Liver (tissue), 9 donors: ENCODE data around the gene HIKESHI. TPM values are rescaled to one million over a fixed set of nuclear protein-coding genes. Genes with fewer than 3 reads are reported as not detected.

ENCODE experiments used
- DNase-seq: peaks from one replicate; pipeline ENCODE4 v3.0.0-alpha.2; 2017; ENCODE audit warnings: low spot score
- H3K27ac ChIP-seq, 2 donors: one replicate each; pipeline ENCODE4 v1.7.0; 2013; ENCODE audit warnings: inconsistent platforms in 2 of 2, low read length in 2 of 2, control low read depth in 1 of 2, low read depth in 1 of 2, mild to moderate bottlenecking in 1 of 2
- H3K27me3 ChIP-seq, 4 donors: one replicate each; pipeline versions ENCODE4 v1.6.1 to v1.7.0; 2013; ENCODE audit warnings: low read length in 3 of 4, inconsistent platforms in 1 of 4, mild to moderate bottlenecking in 1 of 4, moderate library complexity in 1 of 4; ENCODE audit not compliant: control insufficient read depth in 4 of 4, insufficient read depth in 4 of 4
- H3K36me3 ChIP-seq, 4 donors: one replicate each; pipeline versions ENCODE4 v1.6.1 to v1.7.0; 2013; ENCODE audit warnings: low read length in 3 of 4, mild to moderate bottlenecking in 3 of 4, low read depth in 1 of 4, moderate library complexity in 1 of 4; ENCODE audit not compliant: control insufficient read depth in 4 of 4, insufficient read depth in 3 of 4
- H3K4me1 ChIP-seq, 4 donors: one replicate each; pipeline versions ENCODE4 v1.6.1 to v1.7.0; 2013; ENCODE audit warnings: low read length in 3 of 4, mild to moderate bottlenecking in 3 of 4, moderate library complexity in 1 of 4; ENCODE audit not compliant: control insufficient read depth in 4 of 4, insufficient read depth in 4 of 4
- H3K4me3 ChIP-seq, 3 donors: one replicate each; pipeline versions ENCODE4 v1.6.1 to v1.7.0; 2013; ENCODE audit warnings: low read length in 3 of 3, control low read depth in 1 of 3, low read depth in 1 of 3, mild to moderate bottlenecking in 1 of 3
- H3K9ac ChIP-seq, 2 donors: one replicate each; pipeline ENCODE4 v1.7.0; 2013; ENCODE audit warnings: low read length in 2 of 2, mild to moderate bottlenecking in 2 of 2, moderate library complexity in 2 of 2, control low read depth in 1 of 2, low read depth in 1 of 2
- H3K9me3 ChIP-seq, 4 donors: one replicate each; pipeline versions ENCODE4 v1.6.1 to v1.7.0; 2013; ENCODE audit warnings: low read length in 3 of 4; ENCODE audit not compliant: control insufficient read depth in 4 of 4
- EGR1 ChIP-seq, 2 donors: IDR thresholded peaks; 2 replicates each; pipeline ENCODE4 v1.6.1; 2016 to 2018; ENCODE audit warnings: antibody characterized with exemption in 2 of 2, low read depth in 2 of 2
- FOXA1 ChIP-seq: IDR thresholded peaks from 2 replicates; pipeline ENCODE4 v1.6.1; 2016; ENCODE audit warnings: antibody characterized with exemption
- FOXA2 ChIP-seq: IDR thresholded peaks from 2 replicates; pipeline ENCODE4 v1.6.1; 2016; ENCODE audit warnings: antibody characterized with exemption
- GABPA ChIP-seq, 2 donors: IDR thresholded peaks in 1 of 2; conservative IDR thresholded peaks in 1 of 2; 2 replicates each; pipeline ENCODE4 v1.6.1; 2016; ENCODE audit warnings: antibody characterized with exemption in 2 of 2, mild to moderate bottlenecking in 1 of 2, moderate library complexity in 1 of 2
- HNF4A ChIP-seq, 2 donors: conservative IDR thresholded peaks; 2 replicates each; pipeline ENCODE4 v1.6.1; 2016; ENCODE audit warnings: antibody characterized with exemption in 2 of 2, mild to moderate bottlenecking in 2 of 2
- HNF4G ChIP-seq: IDR thresholded peaks from 2 replicates; pipeline ENCODE4 v1.6.1; 2016; ENCODE audit warnings: antibody characterized with exemption
- JUND ChIP-seq, 2 donors: IDR thresholded peaks; 2 replicates each; pipeline ENCODE4 v1.6.1; 2016; ENCODE audit warnings: antibody characterized with exemption in 2 of 2
- NR2F2 ChIP-seq: IDR thresholded peaks from 2 replicates; pipeline ENCODE4 v1.6.1; 2016; ENCODE audit warnings: antibody characterized with exemption
- RAD21 ChIP-seq, 2 donors: IDR thresholded peaks; 2 replicates each; pipeline ENCODE4 v1.6.1; 2016; ENCODE audit warnings: antibody characterized with exemption in 2 of 2, mild to moderate bottlenecking in 2 of 2
- RXRA ChIP-seq, 2 donors: IDR thresholded peaks; 2 replicates each; pipeline ENCODE4 v1.6.1; 2017 to 2018; ENCODE audit warnings: antibody characterized with exemption in 2 of 2, mild to moderate bottlenecking in 1 of 2
- SP1 ChIP-seq: IDR thresholded peaks from 2 replicates; pipeline ENCODE4 v1.6.1; 2018; ENCODE audit warnings: antibody characterized with exemption, mild to moderate bottlenecking
- TAF1 ChIP-seq: conservative IDR thresholded peaks from 2 replicates; pipeline ENCODE4 v1.6.1; 2016; ENCODE audit warnings: antibody characterized with exemption, mild to moderate bottlenecking
- YY1 ChIP-seq: IDR thresholded peaks from 2 replicates; pipeline ENCODE4 v1.6.1; 2016; ENCODE audit warnings: antibody characterized with exemption, mild to moderate bottlenecking
- WGBS: extraction: QIAGEN DNeasy Blood & Tissue Kit; methylation state at CpG from one replicate; pipeline ENCODE4 v1.1.7; 2013; 5-methylcytosine and 5-hydroxymethylcytosine counted together
- polyA plus RNA-seq, 2 donors: library from polyadenylated mRNA; stranded (reverse) in 1 of 2; unstranded in 1 of 2; fragments of 200-250 nt in 1 of 2; fragments of >200 nt in 1 of 2; fragmentation: Nextera tagmentation in 1 of 2; extraction: Ambion mirVana in 1 of 2; gene quantifications; one replicate each; pipeline versions ENCODE4 v1.2.1 to v1.2.3, GENCODE V29; 2013 to 2015
- total RNA-seq, 2 donors: library from RNA; depleted of rRNA; stranded (reverse); fragments of >200 nt; gene quantifications; one replicate each; pipeline ENCODE4 v1.2.3, GENCODE V29; 2014
- TF ChIP-seq, protein P1 (sequence below): IDR thresholded peaks from 2 replicates; pipeline ENCODE4 v1.6.1; 2016; ENCODE audit warnings: antibody characterized with exemption
- TF ChIP-seq, protein P2 (sequence below): IDR thresholded peaks from 2 replicates; pipeline ENCODE4 v1.6.1; 2016; ENCODE audit warnings: antibody characterized with exemption, mild to moderate bottlenecking
- TF ChIP-seq, protein P3 (sequence below): fragments of 150-350 bp; IDR thresholded peaks from 2 replicates; pipeline ENCODE4 v1.5.1; 2017; ENCODE audit warnings: improper control_type of control experiment, low read depth, low read length; ENCODE audit not compliant: missing input control
- TF ChIP-seq, protein P4 (sequence below): IDR thresholded peaks from 2 replicates; pipeline ENCODE4 v1.6.1; 2016; ENCODE audit warnings: antibody characterized with exemption
- TF ChIP-seq, protein P5 (sequence below): IDR thresholded peaks from 2 replicates; pipeline ENCODE4 v1.6.1; 2016; ENCODE audit warnings: antibody characterized with exemption
- donor health status: healthy.
- donor health status: healthy.
- donor health status: healthy.
- donor health status: healthy.
- donor health status: healthy.

HIKESHI gene
- total and polyA plus RNA-seq, 4 donors: 13.3 to 23.3 (median 20.3) TPM

DNA sequence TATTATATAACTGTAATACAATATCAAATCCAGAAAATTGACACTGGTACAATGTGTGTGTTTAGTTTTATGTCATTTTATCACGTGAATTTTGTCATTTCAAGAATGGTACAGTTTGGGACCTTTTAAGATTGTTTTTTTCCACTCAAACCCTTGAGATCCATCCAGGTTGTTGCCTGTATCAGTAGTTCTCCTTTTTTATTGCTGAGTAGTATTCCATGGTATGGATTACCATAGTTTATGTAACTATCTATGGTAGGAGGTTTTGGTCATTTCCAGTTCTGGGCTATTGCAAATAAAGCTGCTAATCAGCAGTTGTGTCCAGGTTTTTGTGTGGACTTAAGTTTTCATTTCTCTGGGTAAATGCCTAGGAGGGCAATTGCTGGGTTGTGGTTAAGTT, 32.4 kb upstream of the HIKESHI start:
- Histone ChIP-seq H3K36me3 (peaks cover 0 to 16% (median 4%) of the 10 kb centered on the region in 4 donors), H3K9me3 (no peaks in the 10 kb centered on the region), H3K9ac (no peak overlapping the region), H3K27me3 (no peaks in the 10 kb centered on the region), H3K27ac (no peak overlapping the region), H3K4me1 (no peaks in the 10 kb centered on the region), H3K4me3 (no peak overlapping the region)
- TF ChIP-seq RXRA (IDR thresholded peaks at IDR 0.05) (no peak), SP1 (no peak), YY1 (no peak), FOXA1 (no peak), NR2F2 (no peak), EGR1 (IDR thresholded peaks at IDR 0.05; ENCODE audit: low read depth in 2 of 2) (no peak)
- TF ChIP-seq, protein P1, sequence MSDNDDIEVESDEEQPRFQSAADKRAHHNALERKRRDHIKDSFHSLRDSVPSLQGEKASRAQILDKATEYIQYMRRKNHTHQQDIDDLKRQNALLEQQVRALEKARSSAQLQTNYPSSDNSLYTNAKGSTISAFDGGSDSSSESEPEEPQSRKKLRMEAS: no peak
- TF ChIP-seq, protein P2, sequence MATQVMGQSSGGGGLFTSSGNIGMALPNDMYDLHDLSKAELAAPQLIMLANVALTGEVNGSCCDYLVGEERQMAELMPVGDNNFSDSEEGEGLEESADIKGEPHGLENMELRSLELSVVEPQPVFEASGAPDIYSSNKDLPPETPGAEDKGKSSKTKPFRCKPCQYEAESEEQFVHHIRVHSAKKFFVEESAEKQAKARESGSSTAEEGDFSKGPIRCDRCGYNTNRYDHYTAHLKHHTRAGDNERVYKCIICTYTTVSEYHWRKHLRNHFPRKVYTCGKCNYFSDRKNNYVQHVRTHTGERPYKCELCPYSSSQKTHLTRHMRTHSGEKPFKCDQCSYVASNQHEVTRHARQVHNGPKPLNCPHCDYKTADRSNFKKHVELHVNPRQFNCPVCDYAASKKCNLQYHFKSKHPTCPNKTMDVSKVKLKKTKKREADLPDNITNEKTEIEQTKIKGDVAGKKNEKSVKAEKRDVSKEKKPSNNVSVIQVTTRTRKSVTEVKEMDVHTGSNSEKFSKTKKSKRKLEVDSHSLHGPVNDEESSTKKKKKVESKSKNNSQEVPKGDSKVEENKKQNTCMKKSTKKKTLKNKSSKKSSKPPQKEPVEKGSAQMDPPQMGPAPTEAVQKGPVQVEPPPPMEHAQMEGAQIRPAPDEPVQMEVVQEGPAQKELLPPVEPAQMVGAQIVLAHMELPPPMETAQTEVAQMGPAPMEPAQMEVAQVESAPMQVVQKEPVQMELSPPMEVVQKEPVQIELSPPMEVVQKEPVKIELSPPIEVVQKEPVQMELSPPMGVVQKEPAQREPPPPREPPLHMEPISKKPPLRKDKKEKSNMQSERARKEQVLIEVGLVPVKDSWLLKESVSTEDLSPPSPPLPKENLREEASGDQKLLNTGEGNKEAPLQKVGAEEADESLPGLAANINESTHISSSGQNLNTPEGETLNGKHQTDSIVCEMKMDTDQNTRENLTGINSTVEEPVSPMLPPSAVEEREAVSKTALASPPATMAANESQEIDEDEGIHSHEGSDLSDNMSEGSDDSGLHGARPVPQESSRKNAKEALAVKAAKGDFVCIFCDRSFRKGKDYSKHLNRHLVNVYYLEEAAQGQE: no peak
- DNase-seq: no peak
- WGBS: 92% methylated on average over 1 of the region's 1 CpG

DNA sequence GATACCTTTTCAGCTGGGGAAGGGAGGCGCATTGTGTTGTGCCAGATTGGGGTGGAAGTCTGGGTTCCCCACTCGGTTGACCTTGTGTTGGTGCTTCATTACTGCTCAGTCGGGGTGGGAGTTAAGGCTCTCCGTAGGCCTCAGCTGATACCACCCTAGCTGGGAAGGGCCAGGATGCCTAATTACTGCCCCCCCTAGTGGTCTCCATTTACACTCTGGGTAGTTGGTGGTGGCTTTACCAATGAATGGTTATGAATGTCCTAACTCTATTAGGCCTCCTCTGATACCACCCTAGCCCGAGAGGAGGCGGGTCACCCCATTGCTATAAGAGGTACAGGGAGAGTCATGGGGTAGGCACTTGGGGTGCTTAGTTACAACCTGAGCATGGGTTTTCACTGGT, 27.5 kb upstream of the HIKESHI start:
- TF ChIP-seq HNF4G (no peak), GABPA (IDR thresholded peaks at IDR 0.05 in 1 of 2, conservative IDR thresholded peaks at IDR 0.05 in 1 of 2) (no peak), SP1 (no peak), RAD21 (IDR thresholded peaks at IDR 0.05) (no peak), EGR1 (IDR thresholded peaks at IDR 0.05; ENCODE audit: low read depth in 2 of 2) (no peak), JUND (IDR thresholded peaks at IDR 0.05) (no peak), NR2F2 (no peak), TAF1 (no peak), HNF4A (conservative IDR thresholded peaks at IDR 0.05) (no peak), FOXA2 (no peak), YY1 (no peak), RXRA (IDR thresholded peaks at IDR 0.05) (no peak), FOXA1 (no peak)
- TF ChIP-seq, protein P2: no peak
- TF ChIP-seq, protein P3, sequence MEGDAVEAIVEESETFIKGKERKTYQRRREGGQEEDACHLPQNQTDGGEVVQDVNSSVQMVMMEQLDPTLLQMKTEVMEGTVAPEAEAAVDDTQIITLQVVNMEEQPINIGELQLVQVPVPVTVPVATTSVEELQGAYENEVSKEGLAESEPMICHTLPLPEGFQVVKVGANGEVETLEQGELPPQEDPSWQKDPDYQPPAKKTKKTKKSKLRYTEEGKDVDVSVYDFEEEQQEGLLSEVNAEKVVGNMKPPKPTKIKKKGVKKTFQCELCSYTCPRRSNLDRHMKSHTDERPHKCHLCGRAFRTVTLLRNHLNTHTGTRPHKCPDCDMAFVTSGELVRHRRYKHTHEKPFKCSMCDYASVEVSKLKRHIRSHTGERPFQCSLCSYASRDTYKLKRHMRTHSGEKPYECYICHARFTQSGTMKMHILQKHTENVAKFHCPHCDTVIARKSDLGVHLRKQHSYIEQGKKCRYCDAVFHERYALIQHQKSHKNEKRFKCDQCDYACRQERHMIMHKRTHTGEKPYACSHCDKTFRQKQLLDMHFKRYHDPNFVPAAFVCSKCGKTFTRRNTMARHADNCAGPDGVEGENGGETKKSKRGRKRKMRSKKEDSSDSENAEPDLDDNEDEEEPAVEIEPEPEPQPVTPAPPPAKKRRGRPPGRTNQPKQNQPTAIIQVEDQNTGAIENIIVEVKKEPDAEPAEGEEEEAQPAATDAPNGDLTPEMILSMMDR: no peak
- TF ChIP-seq, protein P4, sequence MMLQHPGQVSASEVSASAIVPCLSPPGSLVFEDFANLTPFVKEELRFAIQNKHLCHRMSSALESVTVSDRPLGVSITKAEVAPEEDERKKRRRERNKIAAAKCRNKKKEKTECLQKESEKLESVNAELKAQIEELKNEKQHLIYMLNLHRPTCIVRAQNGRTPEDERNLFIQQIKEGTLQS: no peak
- TF ChIP-seq, protein P5, sequence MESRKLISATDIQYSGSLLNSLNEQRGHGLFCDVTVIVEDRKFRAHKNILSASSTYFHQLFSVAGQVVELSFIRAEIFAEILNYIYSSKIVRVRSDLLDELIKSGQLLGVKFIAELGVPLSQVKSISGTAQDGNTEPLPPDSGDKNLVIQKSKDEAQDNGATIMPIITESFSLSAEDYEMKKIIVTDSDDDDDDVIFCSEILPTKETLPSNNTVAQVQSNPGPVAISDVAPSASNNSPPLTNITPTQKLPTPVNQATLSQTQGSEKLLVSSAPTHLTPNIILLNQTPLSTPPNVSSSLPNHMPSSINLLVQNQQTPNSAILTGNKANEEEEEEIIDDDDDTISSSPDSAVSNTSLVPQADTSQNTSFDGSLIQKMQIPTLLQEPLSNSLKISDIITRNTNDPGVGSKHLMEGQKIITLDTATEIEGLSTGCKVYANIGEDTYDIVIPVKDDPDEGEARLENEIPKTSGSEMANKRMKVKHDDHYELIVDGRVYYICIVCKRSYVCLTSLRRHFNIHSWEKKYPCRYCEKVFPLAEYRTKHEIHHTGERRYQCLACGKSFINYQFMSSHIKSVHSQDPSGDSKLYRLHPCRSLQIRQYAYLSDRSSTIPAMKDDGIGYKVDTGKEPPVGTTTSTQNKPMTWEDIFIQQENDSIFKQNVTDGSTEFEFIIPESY: no peak
- TF ChIP-seq, protein P1: no peak
- Histone ChIP-seq H3K27ac (no peak overlapping the region), H3K9ac (no peak overlapping the region), H3K4me3 (no peak overlapping the region), H3K36me3 (peaks cover 6 to 25% (median 18%) of the 10 kb centered on the region in 4 donors), H3K9me3 (no peaks in the 10 kb centered on the region), H3K27me3 (no peaks in the 10 kb centered on the region), H3K4me1 (no peaks in the 10 kb centered on the region)
- no peak for DNase-seq
- 96% methylated on average over 6 of the region's 6 CpGs for WGBS
